PC-9 (cell line): ENCODE results near the gene PMM2. TPM values are rescaled to one million over a fixed set of nuclear protein-coding genes. Genes with fewer than 3 reads are reported as not detected.

Source experiments
- BruUV-seq: library from RNA; stranded (reverse); fragments of 400-500 nt; replicated peaks from 2 replicates; lab custom pipeline; 2021; lab: Mats Ljungman, UMichigan
- CTCF ChIA-PET: fragments of 300-600 bp; sonication (Branson Sonifier 250); formaldehyde crosslinking; loops from one replicate; lab custom pipeline; 2022; ENCODE audit warnings: antibody characterized with exemption; lab: Charles Lee
- POLR2A ChIA-PET: fragments of 300-600 bp; sonication (Branson Sonifier 250); formaldehyde crosslinking; loops from one replicate; lab custom pipeline; 2022; ENCODE audit warnings: antibody characterized with exemption; ENCODE audit not compliant: unreplicated experiment; lab: Charles Lee
- DNase-seq, 2 experiments: peaks; one replicate each; pipeline versions ENCODE4 v3.0.0 to v3.0.0-alpha.2; 2015 to 2022; ENCODE audit warnings: mixed read lengths in 1 of 2
- H2AFZ ChIP-seq: fragments of 200-600 bp; sonication (generic); 2 replicates; pipeline ENCODE4 v1.8.1; 2017; ENCODE audit warnings: antibody characterized with exemption
- H3F3A ChIP-seq: fragments of 200-600 bp; sonication (generic); 2 replicates; pipeline ENCODE4 v1.8.1; 2017; ENCODE audit warnings: antibody characterized with exemption, mild to moderate bottlenecking, low read depth; ENCODE audit not compliant: insufficient read depth
- H3K27ac ChIP-seq: fragments of 200-600 bp; sonication (generic); 2 replicates; pipeline ENCODE4 v1.6.1; 2016; ENCODE audit warnings: mixed run types
- H3K27me3 ChIP-seq: fragments of 200-600 bp; sonication (generic); 2 replicates; pipeline ENCODE4 v1.6.1; 2016; ENCODE audit warnings: low read depth, mixed run types; ENCODE audit not compliant: insufficient read depth
- H3K36me3 ChIP-seq: fragments of 200-600 bp; sonication (generic); 2 replicates; pipeline ENCODE4 v1.6.1; 2016; ENCODE audit warnings: low read depth, mixed run types
- H3K4me1 ChIP-seq: fragments of 200-600 bp; sonication (generic); replicated peaks from 2 replicates; pipeline ENCODE4 v1.6.1; 2016; ENCODE audit warnings: mixed run types; ENCODE audit not compliant: insufficient read depth
- H3K4me2 ChIP-seq: fragments of 200-600 bp; sonication (generic); 2 replicates; pipeline ENCODE4 v1.6.1; 2017; ENCODE audit warnings: mixed run types
- H3K4me3 ChIP-seq: fragments of 200-600 bp; sonication (generic); 2 replicates; pipeline ENCODE4 v1.6.1; 2016; ENCODE audit warnings: mixed run types
- H3K79me2 ChIP-seq: fragments of 200-600 bp; sonication (generic); 2 replicates; pipeline ENCODE4 v1.6.1; 2017; ENCODE audit warnings: low read depth, mixed run types
- H3K9me2 ChIP-seq: fragments of 200-600 bp; sonication (generic); 2 replicates; pipeline ENCODE4 v1.8.1; 2017; ENCODE audit warnings: mild to moderate bottlenecking; ENCODE audit not compliant: insufficient read depth
- H3K9me3 ChIP-seq: fragments of 200-600 bp; sonication (generic); 2 replicates; pipeline ENCODE4 v1.8.1; 2016; ENCODE audit warnings: low read depth; ENCODE audit not compliant: insufficient read depth
- H4K20me1 ChIP-seq: fragments of 200-600 bp; sonication (generic); 2 replicates; pipeline ENCODE4 v1.8.1; 2017; ENCODE audit not compliant: insufficient read depth
- CTCF ChIP-seq: fragments of 200-600 bp; sonication (generic); conservative IDR thresholded peaks from 2 replicates; pipeline ENCODE4 v1.6.1; 2017; ENCODE audit warnings: mixed run types, antibody characterized with exemption, mild to moderate bottlenecking, moderate library complexity
- EZH2 ChIP-seq: fragments of 200-600 bp; sonication (generic); IDR thresholded peaks from 2 replicates; pipeline ENCODE4 v1.8.0; 2017; ENCODE audit warnings: antibody characterized with exemption, low read depth
- intact Hi-C: fragments of 100-400 bp; cut with micrococcal nuclease; formaldehyde crosslinking; loops from one replicate; pipeline ENCODE4 v1.10.0; 2022; ENCODE audit not compliant: unreplicated experiment
- total RNA-seq: library from RNA; stranded (reverse); gene quantifications from 2 replicates; pipeline ENCODE4 v1.2.3, GENCODE V29; 2021

Gene PMM2
- total RNA-seq, 1 experiment from 2014 or later = 54.4 TPM

GRCh38 chr16:8894736-8895334 lies 97.2 kb downstream of the PMM2 start:
- Histone ChIP-seq H3K4me3 (no peak overlapping the region), H3K79me2 (no peaks in the 10 kb centered on the region), H3K4me2 (no peak overlapping the region), H2AFZ (no peak overlapping the region), H3K9me3 (no peaks in the 10 kb centered on the region), H3K4me1 (no peaks in the 10 kb centered on the region), H3K27me3 (no peaks in the 10 kb centered on the region), H3K27ac (no peak overlapping the region), H3F3A (peaks cover 22% of the 10 kb centered on the region; the same call in 1 of the 2 replicates), H4K20me1 (peaks cover 16% of the 10 kb centered on the region), H3K9me2 (no peaks in the 10 kb centered on the region), H3K36me3 (peaks cover 30% of the 10 kb centered on the region)
- ChIA-PET POLR2A (no interaction called here), CTCF (interaction anchor here (0.7 kb wide), 1 partner anchor 1620 kb away, joined by 3 read pairs; no protein-coding TSS in a partner anchor)
- intact Hi-C loops = no loop called here
- no peak for DNase-seq
- TF ChIP-seq EZH2 (no peak), CTCF (no peak)
- BruUV-seq = no TSS peak

GRCh38 chr16:8898660-8899318 lies 101.2 kb downstream of the PMM2 start:
- TF ChIP-seq EZH2 = no peak
- TF ChIP-seq CTCF = no peak
- intact Hi-C loops = no loop called here
- POLR2A ChIA-PET = no interaction called here
- Histone ChIP-seq H3K27ac (no peak overlapping the region), H3K9me2 (no peaks in the 10 kb centered on the region), H3F3A (peaks cover 28% of the 10 kb centered on the region; the same call in 1 of the 2 replicates), H2AFZ (no peak overlapping the region), H3K9me3 (no peaks in the 10 kb centered on the region), H3K4me3 (no peak overlapping the region), H3K36me3 (peaks cover 48% of the 10 kb centered on the region), H3K27me3 (no peaks in the 10 kb centered on the region), H3K4me1 (no peaks in the 10 kb centered on the region), H3K4me2 (no peak overlapping the region), H4K20me1 (peaks cover 16% of the 10 kb centered on the region), H3K79me2 (no peaks in the 10 kb centered on the region)
- CTCF ChIA-PET = interaction anchor here (0.9 kb wide), 1 partner anchor 60 kb away, joined by 5 read pairs; no protein-coding TSS in a partner anchor
- BruUV-seq = no TSS peak
- DNase-seq = no peak

Other genes starting within 250 kb of the PMM2 start
- gene TMEM114, start 207.3 kb upstream of the PMM2 start, total RNA-seq = not detected in 2 replicates
- gene METTL22, start 176.1 kb upstream of the PMM2 start, total RNA-seq = 62.2 and 79.2 TPM in 2 replicates
- 8.6 and 12.9 TPM in 2 replicates for gene ABAT, start 123.2 kb upstream of the PMM2 start, total RNA-seq
- 20.5 and 27.0 TPM in 2 replicates for gene TMEM186, start 200 bp upstream of the PMM2 start, total RNA-seq
- gene CARHSP1, start 71.2 kb downstream of the PMM2 start, total RNA-seq = 179 and 186 TPM in 2 replicates
- not detected in 2 replicates for gene LITAFD, start 84.5 kb downstream of the PMM2 start, total RNA-seq
- gene USP7, start 166.1 kb downstream of the PMM2 start, total RNA-seq = 113 and 167 TPM in 2 replicates